MG63 (cell line): ENCODE measurements around the gene BDH1. TPM values are rescaled to one million over a fixed set of nuclear protein-coding genes. Genes with fewer than 3 reads are reported as not detected.

Experiments used
- DNase-seq: peaks from one replicate; pipeline ENCODE4 v3.0.0-alpha.2; 2020
- H3K27me3 ChIP-seq: fragments of 250-450 bp; sonication (Bioruptor Pico); 2 replicates; pipeline ENCODE4 v1.5.1; 2020; ENCODE audit warnings: mild to moderate bottlenecking, moderate library complexity
- H3K36me3 ChIP-seq: fragments of 250-450 bp; sonication (Bioruptor Pico); 2 replicates; pipeline ENCODE4 v1.5.1; 2020; ENCODE audit warnings: mild to moderate bottlenecking, moderate library complexity
- H3K4me3 ChIP-seq: fragments of 250-450 bp; sonication (Bioruptor Pico); 2 replicates; pipeline ENCODE4 v1.5.1; 2020; ENCODE audit warnings: mild to moderate bottlenecking, moderate library complexity
- H3K9me3 ChIP-seq: fragments of 250-450 bp; sonication (Bioruptor Pico); 2 replicates; pipeline ENCODE4 v1.5.1; 2020; ENCODE audit warnings: mild to moderate bottlenecking, moderate library complexity
- total RNA-seq: library from RNA; depleted of rRNA; stranded (reverse); fragments of >200 nt; shearing (Covaris generic); gene quantifications from 2 replicates; pipeline ENCODE4 v1.2.3, GENCODE V29; 2014; ENCODE audit warnings: low replicate concordance

BDH1 gene
- total RNA-seq, 1 experiment from 2014 or later, result 2.2 TPM

DNA sequence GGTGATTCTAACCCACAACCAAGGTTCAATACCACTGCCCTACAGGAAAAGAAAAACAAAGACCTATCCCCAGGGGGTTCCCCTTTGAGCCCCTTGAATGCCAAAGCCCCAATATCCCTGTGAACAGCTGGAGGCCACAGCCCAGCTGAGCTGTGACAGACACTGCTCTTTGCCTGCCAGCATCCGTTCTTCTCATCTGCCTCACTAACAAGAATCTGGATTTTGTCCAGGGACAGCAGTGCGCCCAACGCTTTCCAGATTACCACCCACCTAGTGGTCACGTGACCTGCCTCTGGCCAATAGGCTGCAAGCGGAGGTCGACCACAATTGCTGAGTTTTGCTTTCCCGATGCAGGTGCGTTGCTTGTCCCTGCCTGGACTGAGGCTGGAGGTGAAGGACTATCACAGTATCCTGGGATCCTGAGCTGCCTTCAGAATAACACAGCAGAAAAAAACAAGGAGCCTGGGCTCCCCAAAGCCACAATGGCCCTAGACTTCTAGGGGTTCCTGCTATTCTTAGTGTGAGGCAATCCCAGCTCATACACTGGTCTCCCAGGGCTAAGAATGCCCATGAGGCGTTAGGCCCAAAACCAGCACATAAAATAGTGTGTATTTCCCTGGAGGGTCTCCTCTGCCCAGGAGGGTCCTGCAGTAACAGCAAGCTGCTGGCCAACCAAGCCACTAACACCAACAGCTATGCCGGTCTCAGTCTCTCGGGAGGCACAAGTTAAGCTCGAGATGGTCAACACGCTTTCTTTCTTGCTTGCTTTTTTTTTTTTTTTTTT, 13.8 kb downstream of the BDH1 start:
- no peaks in the 10 kb centered on the region for H3K36me3 ChIP-seq
- no peak overlapping the region for H3K4me3 ChIP-seq
- H3K9me3 ChIP-seq, result no peaks in the 10 kb centered on the region
- DNase-seq, result peak; percentile 26
- H3K27me3 ChIP-seq, result 0 out of 2 replicates have a peak, but pooled peaks cover 2% of the 10 kb centered on the region

DNA sequence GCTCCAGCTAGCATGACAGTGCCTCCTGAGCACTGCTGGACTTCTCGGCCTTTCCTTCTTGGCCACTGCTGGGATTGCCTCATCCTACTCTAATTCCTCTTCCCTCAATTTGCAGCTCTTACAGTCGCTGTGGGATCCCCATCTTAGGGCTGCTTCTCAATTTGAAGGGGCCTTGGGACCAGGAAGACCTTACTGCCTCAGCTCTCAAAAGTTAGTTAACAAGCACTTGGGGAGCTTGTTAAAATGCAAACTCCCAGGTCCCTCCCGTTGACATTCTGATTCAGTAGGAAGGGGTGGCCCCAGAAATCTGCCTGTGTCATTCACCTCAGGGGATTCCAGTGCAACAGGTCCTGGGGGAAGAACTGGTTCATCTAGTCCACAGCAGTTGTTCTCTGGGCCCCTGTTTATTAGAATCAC, 14.8 kb downstream of the BDH1 start:
- 0 out of 2 replicates have a peak, but pooled peaks cover 4% of the 10 kb centered on the region for H3K27me3 ChIP-seq
- H3K9me3 ChIP-seq, result no peaks in the 10 kb centered on the region
- H3K36me3 ChIP-seq, result no peaks in the 10 kb centered on the region
- DNase-seq, result no peak
- no peak overlapping the region for H3K4me3 ChIP-seq

DNA sequence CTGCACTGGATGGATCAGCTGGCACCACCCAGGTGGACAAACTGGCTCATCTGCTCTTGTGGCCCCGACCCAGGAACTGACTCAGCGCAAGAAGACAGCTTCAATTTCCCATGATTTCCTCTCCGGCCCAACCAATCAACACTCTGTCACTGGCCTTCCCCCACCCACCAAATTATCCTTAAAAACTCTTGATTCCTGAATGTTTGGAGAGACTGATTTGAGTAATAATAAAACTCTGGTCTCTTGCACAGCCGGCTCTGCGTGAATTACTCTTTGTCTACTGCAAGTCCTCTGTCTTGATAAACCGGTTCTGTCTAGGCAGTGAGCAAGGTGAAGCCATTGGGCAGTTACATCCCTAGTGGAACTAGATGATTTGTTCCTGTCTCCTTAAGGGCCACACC, 16.1 kb downstream of the BDH1 start:
- H3K36me3 ChIP-seq, result no peaks in the 10 kb centered on the region
- 0 out of 2 replicates have a peak, but pooled peaks cover 4% of the 10 kb centered on the region for H3K27me3 ChIP-seq
- H3K4me3 ChIP-seq, result no peak overlapping the region
- H3K9me3 ChIP-seq, result no peaks in the 10 kb centered on the region
- DNase-seq, result no peak

DNA sequence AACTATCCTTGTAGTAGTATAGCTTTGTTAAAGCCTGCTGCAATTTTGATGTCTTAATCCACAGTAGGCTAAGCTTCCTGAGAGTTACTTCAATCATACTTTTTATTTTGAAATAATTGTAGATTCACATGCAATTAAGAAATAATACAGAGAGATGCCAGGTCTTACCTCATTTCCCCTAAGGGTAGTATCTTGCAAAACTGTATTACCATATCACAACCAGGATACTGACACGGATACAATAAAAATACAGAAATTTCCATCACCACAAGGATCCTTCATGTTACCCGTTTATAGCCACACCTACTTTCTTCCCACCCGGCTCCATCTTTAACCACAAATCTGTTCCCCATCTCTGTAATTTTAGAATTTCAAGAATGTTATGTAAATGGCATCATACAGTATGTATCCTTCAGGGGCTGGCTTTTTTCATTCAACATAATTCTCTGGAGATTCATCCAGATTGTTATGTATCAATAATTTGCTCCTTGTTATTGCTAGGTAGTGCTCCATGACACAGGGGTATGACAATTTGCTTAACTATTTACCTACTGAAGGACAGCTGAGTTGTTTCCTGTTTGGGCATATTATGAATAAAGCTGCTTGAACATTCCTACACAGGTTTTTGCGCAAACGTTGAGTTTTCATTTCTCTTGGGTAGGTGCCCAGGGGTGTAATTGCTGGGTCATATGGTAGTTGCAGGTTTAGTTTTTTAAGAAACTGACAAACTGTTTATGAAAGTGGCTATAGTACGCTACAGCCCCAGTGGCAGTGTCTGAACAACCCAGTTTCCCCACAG, 21.6 kb downstream of the BDH1 start:
- Histone ChIP-seq H3K36me3 (no peaks in the 10 kb centered on the region), H3K9me3 (no peaks in the 10 kb centered on the region), H3K4me3 (no peak overlapping the region), H3K27me3 (peaks cover 6% of the 10 kb centered on the region; the same call in 1 of the 2 replicates)
- DNase-seq, result no peak

DNA sequence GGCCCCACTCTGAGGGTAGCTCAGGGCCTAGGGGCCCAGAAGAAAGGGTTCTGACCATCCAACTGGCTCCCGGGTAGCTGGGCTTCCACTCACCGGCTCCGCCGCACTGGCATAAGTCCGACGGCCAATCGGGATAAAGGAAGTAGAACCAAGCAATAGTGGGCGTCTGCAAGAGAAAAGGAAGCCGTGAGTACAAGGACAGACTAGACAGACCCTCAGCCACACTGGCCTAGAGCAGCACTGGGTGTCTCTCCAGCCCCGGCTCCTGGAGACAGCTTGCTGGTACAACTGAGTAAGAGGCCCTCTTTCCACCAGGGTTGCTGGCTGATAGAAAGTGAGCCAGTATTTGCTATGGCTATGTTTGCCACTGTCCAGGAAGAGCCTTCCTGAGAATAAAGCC, 22.4 kb downstream of the BDH1 start:
- Histone ChIP-seq H3K27me3 (peaks cover 7% of the 10 kb centered on the region; the same call in 1 of the 2 replicates), H3K4me3 (no peak overlapping the region)
- DNase-seq, result no peak

DNA sequence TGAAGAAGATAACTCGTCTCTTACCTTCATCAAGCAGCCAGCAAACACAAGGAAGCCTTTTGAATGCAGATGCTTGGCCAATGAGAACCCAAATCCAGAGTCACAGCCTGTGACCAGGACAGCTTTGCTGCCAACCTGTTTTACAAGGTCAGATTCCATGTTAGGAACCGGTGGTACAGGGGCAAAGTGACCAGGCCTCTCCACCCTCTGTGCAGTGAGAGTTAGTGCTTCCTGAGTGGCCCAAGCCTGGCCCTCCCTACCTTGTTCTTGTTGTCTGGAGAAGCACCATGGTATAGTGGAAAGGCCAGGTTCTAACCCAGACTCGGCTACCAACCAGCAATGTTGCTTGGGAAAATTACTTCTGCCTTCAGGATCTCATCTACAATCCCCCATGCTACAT, 23.4 kb downstream of the BDH1 start:
- no peak for DNase-seq
- no peaks in the 10 kb centered on the region for H3K36me3 ChIP-seq
- no peak overlapping the region for H3K4me3 ChIP-seq

More for the DNA sequence above, 22.4 kb downstream of the BDH1 start:
- Histone ChIP-seq H3K36me3 (no peaks in the 10 kb centered on the region), H3K9me3 (no peaks in the 10 kb centered on the region)

DNA sequence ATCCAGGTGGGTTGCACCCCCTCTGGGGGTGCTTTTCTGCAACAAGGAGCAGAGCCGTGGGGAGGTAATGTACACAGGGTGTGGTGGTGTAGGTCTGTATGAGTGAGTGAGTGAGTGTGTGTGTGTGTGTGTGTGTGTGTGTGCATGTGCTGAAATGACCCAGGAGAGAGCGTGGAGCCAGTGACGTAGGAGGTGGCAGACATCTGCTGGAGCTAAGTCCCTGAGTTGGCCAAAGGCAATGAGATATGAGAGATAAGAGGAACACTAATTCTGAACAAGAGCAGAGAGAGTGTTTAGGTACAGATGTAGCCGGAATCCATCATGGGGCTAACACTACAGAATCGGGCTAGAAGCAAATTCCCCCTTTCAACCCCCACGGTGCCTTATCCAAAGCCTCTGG, 27.6 kb downstream of the BDH1 start:
- no peak overlapping the region for H3K4me3 ChIP-seq
- no peaks in the 10 kb centered on the region for H3K36me3 ChIP-seq
- DNase-seq, result no peak
- H3K9me3 ChIP-seq, result no peaks in the 10 kb centered on the region
- peaks cover 3% of the 10 kb centered on the region; the same call in 1 of the 2 replicates for H3K27me3 ChIP-seq

More for the DNA sequence above, 23.4 kb downstream of the BDH1 start:
- Histone ChIP-seq H3K27me3 (peaks cover 5% of the 10 kb centered on the region; the same call in 1 of the 2 replicates), H3K9me3 (no peaks in the 10 kb centered on the region)

DNA sequence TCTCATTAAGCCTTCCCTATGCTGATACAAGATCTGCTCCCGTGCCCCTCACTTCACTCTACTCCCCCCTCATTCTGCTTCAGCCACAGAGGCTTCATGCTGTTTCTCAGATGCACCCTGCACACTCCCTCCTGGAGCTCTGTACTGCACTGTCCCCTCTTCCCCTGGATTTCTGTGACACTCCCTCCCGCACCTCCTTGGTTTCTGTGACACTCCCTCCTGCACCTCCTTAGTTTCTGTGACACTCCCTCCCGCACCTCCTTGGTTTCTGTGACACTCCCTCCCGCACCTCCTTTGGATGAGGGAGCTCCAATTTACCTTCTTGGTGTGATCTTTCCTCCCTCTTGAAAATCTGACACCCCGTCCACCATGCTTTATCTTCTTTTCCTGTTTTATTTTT, 28.2 kb downstream of the BDH1 start:
- no peak overlapping the region for H3K4me3 ChIP-seq
- no peak for DNase-seq
- H3K9me3 ChIP-seq, result no peaks in the 10 kb centered on the region
- no peaks in the 10 kb centered on the region for H3K36me3 ChIP-seq
- H3K27me3 ChIP-seq, result peaks cover 3% of the 10 kb centered on the region; the same call in 1 of the 2 replicates

DNA sequence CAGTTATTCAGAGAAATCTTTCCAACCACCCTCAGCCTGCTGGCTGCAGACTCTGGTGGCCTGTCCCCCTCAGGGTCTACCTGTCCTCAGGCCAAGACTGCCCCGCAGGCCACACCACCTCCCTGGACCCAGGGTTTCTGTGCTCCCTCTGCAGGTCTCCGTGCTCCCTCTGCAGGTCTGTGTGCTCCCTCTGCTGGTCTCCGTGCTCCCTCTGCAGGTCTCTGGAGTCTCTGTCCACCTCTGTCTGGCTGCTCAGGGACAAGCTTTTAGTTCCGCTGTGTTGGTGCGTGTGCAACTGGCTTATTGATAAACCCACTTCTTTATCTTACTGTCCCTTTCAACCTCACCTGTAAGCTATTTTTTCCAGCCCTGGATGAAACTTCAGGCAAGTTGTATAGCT, 30.1 kb downstream of the BDH1 start:
- no peaks in the 10 kb centered on the region for H3K9me3 ChIP-seq
- no peak for DNase-seq

DNA sequence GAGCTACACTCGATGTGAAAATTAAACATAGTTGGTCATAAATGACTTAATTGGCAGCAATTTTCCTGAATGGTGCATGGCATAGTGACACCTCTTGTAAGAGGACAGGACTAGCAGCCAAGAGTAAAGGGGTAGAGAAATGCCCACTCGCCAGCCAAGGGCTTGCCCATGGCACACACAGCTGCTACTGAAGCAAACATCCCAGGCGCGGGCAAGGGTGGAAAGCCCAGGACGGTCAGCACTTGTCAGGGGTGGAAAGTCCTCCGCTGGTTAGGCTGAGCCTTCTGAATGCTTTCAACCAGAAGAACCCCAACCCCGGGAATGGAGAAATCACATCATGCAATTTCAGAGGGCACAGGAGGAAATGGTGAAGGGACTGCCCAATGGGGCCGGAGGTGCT, 31.6 kb downstream of the BDH1 start:
- Histone ChIP-seq H3K9me3 (no peaks in the 10 kb centered on the region), H3K4me3 (no peak overlapping the region), H3K36me3 (no peaks in the 10 kb centered on the region), H3K27me3 (peaks cover 1% of the 10 kb centered on the region; the same call in 1 of the 2 replicates)
- no peak for DNase-seq

More for the DNA sequence above, 30.1 kb downstream of the BDH1 start:
- Histone ChIP-seq H3K4me3 (no peak overlapping the region), H3K27me3 (peaks cover 3% of the 10 kb centered on the region; the same call in 1 of the 2 replicates), H3K36me3 (no peaks in the 10 kb centered on the region)

DNA sequence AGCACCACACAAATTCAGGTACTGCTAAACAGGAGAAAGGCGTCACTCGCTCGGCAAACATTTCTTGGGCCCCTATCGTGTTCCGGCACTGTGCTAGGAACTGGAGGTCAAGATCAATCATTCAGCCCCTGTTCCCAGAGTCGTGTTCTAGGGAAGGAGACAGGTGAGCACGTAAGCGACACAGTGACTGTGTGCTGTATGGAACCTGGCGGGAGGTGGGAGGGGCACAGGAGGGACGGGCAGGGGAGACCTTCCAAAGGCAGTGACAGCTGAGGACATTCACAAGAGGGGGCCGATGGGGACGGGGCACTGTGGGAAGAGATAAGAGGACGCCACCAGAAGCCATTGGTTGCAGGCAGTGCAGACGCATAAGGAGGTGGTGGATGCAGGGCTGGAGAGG, 32.2 kb downstream of the BDH1 start:
- Histone ChIP-seq H3K4me3 (no peak overlapping the region), H3K9me3 (no peaks in the 10 kb centered on the region), H3K36me3 (no peaks in the 10 kb centered on the region), H3K27me3 (no peaks in the 10 kb centered on the region; the same call in 1 of the 2 replicates)
- no peak for DNase-seq

DNA sequence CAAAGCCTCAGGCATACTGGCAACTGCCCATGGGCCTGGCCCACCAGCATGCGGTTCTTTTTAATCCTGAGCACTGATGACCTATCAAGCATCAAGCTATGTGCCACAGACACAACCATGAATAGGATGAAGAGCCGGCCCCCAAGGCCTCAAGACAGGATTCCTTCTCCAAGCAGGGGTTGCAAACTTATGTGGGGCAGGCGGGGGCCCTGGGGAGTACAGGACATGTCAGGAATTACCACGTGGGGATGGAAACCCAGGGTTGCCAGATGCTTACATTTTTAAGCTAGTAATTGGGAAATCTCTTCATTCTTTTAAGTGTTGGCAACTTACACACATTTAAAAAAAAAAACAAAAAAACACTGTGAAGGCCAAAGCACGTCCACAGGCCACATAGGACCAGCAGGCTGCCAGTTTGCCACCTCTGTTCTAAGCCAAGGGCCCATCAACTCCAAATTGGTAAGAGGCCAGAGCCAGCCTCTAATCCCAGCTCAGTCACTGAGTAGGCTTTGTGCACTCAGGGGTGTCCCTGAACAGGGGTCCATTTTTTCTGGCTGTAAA, 32.8 kb downstream of the BDH1 start:
- DNase-seq, result peak; percentile 49
- no peaks in the 10 kb centered on the region for H3K36me3 ChIP-seq
- no peaks in the 10 kb centered on the region for H3K9me3 ChIP-seq
- H3K27me3 ChIP-seq, result no peaks in the 10 kb centered on the region; the same call in 1 of the 2 replicates
- H3K4me3 ChIP-seq, result no peak overlapping the region

DNA sequence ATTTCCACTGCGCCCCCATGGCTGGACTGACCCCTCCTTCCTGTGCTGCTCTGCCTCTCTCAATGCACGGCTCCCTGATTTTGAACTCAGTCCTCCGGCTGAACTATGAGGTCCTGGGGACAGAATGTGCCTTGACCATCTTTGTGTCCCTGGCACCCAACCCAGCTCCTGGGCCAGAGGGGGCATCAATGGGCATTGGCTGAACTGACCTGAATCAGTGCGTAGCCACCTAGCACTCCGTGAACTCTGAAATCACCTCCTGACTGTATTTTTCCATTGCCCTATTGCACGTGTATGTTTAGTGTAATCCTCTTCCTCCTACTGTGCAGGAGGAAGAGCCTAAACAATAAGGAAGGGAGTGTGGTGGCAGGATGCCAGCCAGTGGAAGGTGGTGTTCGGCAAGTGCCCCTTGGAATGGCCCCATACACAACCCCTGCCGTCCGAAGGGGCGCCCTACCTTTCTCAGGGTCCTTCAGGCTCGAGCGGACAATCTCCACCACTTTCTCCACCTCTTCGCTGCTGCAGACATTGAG, 33.5 kb downstream of the BDH1 start:
- H3K9me3 ChIP-seq, result no peaks in the 10 kb centered on the region
- no peaks in the 10 kb centered on the region; the same call in 1 of the 2 replicates for H3K27me3 ChIP-seq
- no peak for DNase-seq
- no peaks in the 10 kb centered on the region for H3K36me3 ChIP-seq
- no peak overlapping the region for H3K4me3 ChIP-seq

DNA sequence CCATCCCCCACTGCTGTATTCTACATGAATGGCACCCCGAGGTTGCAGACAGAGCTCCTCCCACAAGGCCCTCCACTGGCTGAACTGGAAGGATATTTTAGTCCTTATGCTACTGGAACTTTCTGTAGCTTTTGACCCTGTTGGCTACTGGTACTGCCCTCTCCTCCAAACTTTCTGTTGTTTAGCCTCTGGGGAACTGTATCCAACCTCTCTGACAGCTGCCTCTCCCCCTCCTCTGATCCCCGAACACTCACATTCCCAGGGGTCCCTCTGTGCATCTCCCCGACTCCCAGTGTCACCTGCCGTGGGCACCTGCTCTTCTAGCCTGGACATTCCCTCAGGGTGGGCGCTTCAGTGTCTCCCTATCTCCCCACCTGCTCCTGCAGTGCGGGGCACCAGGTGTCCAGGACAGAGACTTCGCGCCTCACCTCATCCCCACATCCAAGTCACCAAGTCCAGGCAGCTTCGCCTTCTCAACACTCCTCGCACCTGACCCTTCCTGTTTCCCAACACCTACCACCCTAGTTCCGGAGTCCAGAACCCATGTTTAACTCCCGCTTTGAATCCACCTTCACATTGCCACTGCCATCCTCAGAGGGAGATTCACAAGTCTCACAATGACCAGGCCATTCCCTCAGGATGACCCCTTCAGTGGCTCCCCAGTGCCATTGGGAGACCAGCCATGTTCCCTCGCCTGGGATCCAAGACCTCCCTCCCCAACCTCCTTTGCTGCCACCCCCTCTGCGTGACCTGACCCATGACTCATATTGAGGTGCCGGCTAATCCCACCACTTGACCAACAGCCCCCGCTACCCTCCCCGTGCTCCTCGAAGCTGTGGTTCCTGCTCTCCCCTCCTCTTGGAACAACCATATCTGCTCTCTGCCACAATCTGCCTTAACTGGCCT, 34.2 kb downstream of the BDH1 start:
- no peaks in the 10 kb centered on the region for H3K9me3 ChIP-seq
- no peaks in the 10 kb centered on the region; the same call in 1 of the 2 replicates for H3K27me3 ChIP-seq
- H3K36me3 ChIP-seq, result no peaks in the 10 kb centered on the region
- no peak for DNase-seq
- no peak overlapping the region for H3K4me3 ChIP-seq

DNA sequence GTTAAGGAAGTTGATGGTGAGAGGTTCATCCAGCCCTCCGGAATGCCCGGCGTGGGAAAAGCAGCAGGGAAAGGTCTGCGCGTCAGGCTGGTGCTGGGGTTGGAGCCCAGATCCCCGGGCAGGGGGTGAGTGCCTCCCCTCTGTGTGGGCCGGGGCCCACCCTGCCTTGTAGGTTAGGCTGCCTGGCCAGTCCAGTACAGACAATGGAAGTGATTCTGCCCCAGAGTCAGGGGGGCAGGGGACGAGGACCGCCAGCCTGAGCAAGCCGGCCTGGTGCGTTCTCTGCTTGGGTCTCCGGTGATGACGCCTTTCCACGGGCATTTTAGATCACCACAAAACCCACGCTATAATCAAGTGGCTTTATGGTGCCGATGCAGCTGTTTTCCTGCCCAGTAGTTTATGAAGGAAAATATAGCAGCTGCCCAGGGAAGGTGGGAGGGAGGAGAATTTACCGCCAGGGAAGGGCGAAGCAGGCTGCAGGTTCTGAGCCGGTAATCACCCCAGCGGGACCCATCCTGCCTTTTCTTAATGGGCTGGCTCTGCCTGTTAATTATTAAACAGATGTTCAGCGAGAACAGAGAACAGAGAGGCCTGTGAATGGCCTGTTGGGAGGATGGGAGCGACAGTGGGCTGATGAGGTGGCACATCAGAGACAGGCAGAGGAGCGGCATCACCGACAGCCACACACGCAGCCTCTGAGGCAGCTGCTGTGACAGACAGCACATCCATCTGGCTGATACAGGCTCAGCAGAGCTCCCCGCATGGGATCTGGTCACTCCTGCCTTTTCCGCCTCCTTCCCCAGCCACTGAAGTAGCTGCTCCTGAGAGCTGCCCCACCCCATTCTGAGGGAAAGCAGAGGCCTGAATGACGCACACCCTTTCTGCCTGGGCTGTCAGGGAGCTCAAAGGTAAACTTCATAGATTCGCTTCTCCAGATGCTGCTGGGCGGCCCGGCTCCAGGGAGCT, 35.2 kb downstream of the BDH1 start:
- Histone ChIP-seq H3K4me3 (no peak overlapping the region), H3K27me3 (no peaks in the 10 kb centered on the region; the same call in 1 of the 2 replicates), H3K36me3 (no peaks in the 10 kb centered on the region), H3K9me3 (no peaks in the 10 kb centered on the region)
- no peak for DNase-seq
